SK-N-SH (cell line): Measurements from ENCODE around the gene BCAR3. TPM values are rescaled to one million over a fixed set of nuclear protein-coding genes. Genes with fewer than 3 reads are reported as not detected.

Source experiments
- CTCF ChIA-PET: fragments of 300-600, 350-600 bp; formaldehyde crosslinking; extraction: SDS; loops from one replicate; lab custom pipeline; 2021; lab: Yijun Ruan, JAX
- POLR2A ChIA-PET: fragments of 350-600 bp; sonication (Branson Sonifier 250); formaldehyde crosslinking; extraction: SDS; loops from one replicate; lab custom pipeline; 2020; ENCODE audit warnings: antibody characterized with exemption, inconsistent platforms; lab: Yijun Ruan, JAX
- DNase-seq: peaks from one replicate; pipeline ENCODE4 v3.0.0; 2012
- H2AFZ ChIP-seq: fragments of 200-600 bp; sonication (generic); 2 replicates; pipeline ENCODE4 v1.8.1; 2016; ENCODE audit warnings: antibody characterized with exemption, mild to moderate bottlenecking, low read depth
- H3F3A ChIP-seq: fragments of 200-600 bp; sonication (generic); replicated peaks from 2 replicates; pipeline ENCODE3; 2016; ENCODE audit warnings: antibody characterized with exemption, mild to moderate bottlenecking; ENCODE audit not compliant: insufficient read depth
- H3K27ac ChIP-seq, 2 experiments: fragments of 200-500 bp in 1 of 2; fragments of 200-600 bp in 1 of 2; sonication (Bioruptor generic) in 1 of 2; sonication (generic), shearing (Covaris generic) in 1 of 2; 2 replicates each; pipeline versions ENCODE4 v1.5.1 to v1.6.1; 2014 to 2016; ENCODE audit warnings: low read depth in 2 of 2, inconsistent platforms in 1 of 2, low read length in 1 of 2, mild to moderate bottlenecking in 1 of 2, mixed read lengths in 1 of 2
- H3K27me3 ChIP-seq: fragments of 200-600 bp; sonication (generic), shearing (Covaris generic); 2 replicates; pipeline ENCODE4 v1.6.1; 2016; ENCODE audit warnings: mixed run types; ENCODE audit not compliant: insufficient read depth
- H3K36me3 ChIP-seq, 2 experiments: fragments of 200-500 bp in 1 of 2; fragments of 200-600 bp in 1 of 2; sonication (Bioruptor generic) in 1 of 2; sonication (generic) in 1 of 2; replicated peaks in 1 of 2; 2 replicates each; pipeline versions ENCODE3 to v1.5.1; 2014 to 2016; ENCODE audit warnings: low read length in 1 of 2, mild to moderate bottlenecking in 1 of 2; ENCODE audit not compliant: insufficient read depth in 2 of 2, control insufficient read depth in 1 of 2
- H3K4me1 ChIP-seq, 2 experiments: fragments of 200-500 bp in 1 of 2; fragments of 200-600 bp in 1 of 2; sonication (Bioruptor generic) in 1 of 2; sonication (generic), shearing (Covaris generic) in 1 of 2; 2 replicates each; pipeline versions ENCODE4 v1.5.1 to v1.6.1; 2014 to 2016; ENCODE audit warnings: low read depth in 1 of 2, low read length in 1 of 2, mixed run types in 1 of 2; ENCODE audit not compliant: insufficient read depth in 2 of 2, control insufficient read depth in 1 of 2
- H3K4me2 ChIP-seq: fragments of 200-600 bp; sonication (generic), shearing (Covaris generic); 2 replicates; pipeline ENCODE4 v1.6.1; 2017; ENCODE audit warnings: mixed run types
- H3K4me3 ChIP-seq, 2 experiments: fragments of 200-500 bp in 1 of 2; fragments of 200-600 bp in 1 of 2; sonication (Bioruptor generic) in 1 of 2; sonication (generic), shearing (Covaris generic) in 1 of 2; 2 replicates each; pipeline versions ENCODE4 v1.5.1 to v1.8.1; 2014 to 2016; ENCODE audit warnings: low read depth in 2 of 2, inconsistent platforms in 1 of 2, low read length in 1 of 2, mild to moderate bottlenecking in 1 of 2, mixed read lengths in 1 of 2, moderate library complexity in 1 of 2
- H3K79me2 ChIP-seq: fragments of 200-600 bp; sonication (generic); 2 replicates; pipeline ENCODE4 v1.8.1; 2017; ENCODE audit warnings: mild to moderate bottlenecking; ENCODE audit not compliant: insufficient read depth
- H3K9ac ChIP-seq: fragments of 200-600 bp; sonication (generic); 2 replicates; pipeline ENCODE4 v1.6.1; 2017; ENCODE audit warnings: mixed run types
- H3K9me2 ChIP-seq: fragments of 200-600 bp; sonication (generic); 2 replicates; pipeline ENCODE4 v1.6.1; 2017; ENCODE audit warnings: mixed run types
- H3K9me3 ChIP-seq: fragments of 200-600 bp; sonication (generic); 2 replicates; pipeline ENCODE4 v1.6.1; 2017; ENCODE audit warnings: mixed run types, mild to moderate bottlenecking, moderate library complexity
- H4K20me1 ChIP-seq: fragments of 200-600 bp; sonication (generic); 2 replicates; pipeline ENCODE4 v1.6.1; 2017; ENCODE audit warnings: mild to moderate bottlenecking, mixed run types; ENCODE audit not compliant: insufficient read depth
- EZH2phosphoT487 ChIP-seq: fragments of 200-600 bp; sonication (generic); IDR thresholded peaks from 2 replicates; pipeline ENCODE4 v1.6.1; 2017; ENCODE audit warnings: low read depth, mixed run types, mild to moderate bottlenecking, antibody characterized with exemption, moderate library complexity, borderline replicate concordance
- FOXJ3 ChIP-seq: sonication (generic); formaldehyde crosslinking; IDR thresholded peaks from 2 replicates; pipeline ENCODE4 v1.5.1; 2020; ENCODE audit warnings: mild to moderate bottlenecking, missing genetic modification reagents
- FOXM1 ChIP-seq: IDR thresholded peaks from 2 replicates; pipeline ENCODE4 v1.4.0; 2012; ENCODE audit warnings: low read depth, mild to moderate bottlenecking
- GABPA ChIP-seq: IDR thresholded peaks from 2 replicates; pipeline ENCODE4 v1.4.0; 2012; ENCODE audit warnings: low read depth, mild to moderate bottlenecking
- MXI1 ChIP-seq: IDR thresholded peaks from 2 replicates; pipeline ENCODE4 v1.6.1; 2012; ENCODE audit warnings: mild to moderate bottlenecking, low read depth, low read length, improper control_type of control experiment
- NFIC ChIP-seq: IDR thresholded peaks from 2 replicates; pipeline ENCODE4 v1.4.0; 2012; ENCODE audit warnings: borderline replicate concordance
- RAD21 ChIP-seq: IDR thresholded peaks from 2 replicates; pipeline ENCODE4 v1.6.1; 2012; ENCODE audit warnings: mild to moderate bottlenecking, low read length
- TCF12 ChIP-seq: IDR thresholded peaks from 2 replicates; pipeline ENCODE4 v1.4.0; 2012
- WGBS: methylation state at CpG from one replicate; pipeline ENCODE4 v1.1.6; 2017; ENCODE audit warnings: low lambda C conversion rate; 5-methylcytosine and 5-hydroxymethylcytosine counted together
- polyA plus RNA-seq, 3 experiments: library from polyadenylated mRNA; depleted of rRNA; stranded (reverse); fragments of >200 nt; gene quantifications; 2 replicates each; pipeline ENCODE4 v1.2.3, GENCODE V29; 2012
- TF ChIP-seq, protein P1 (sequence below): fragments of 150-350 bp; IDR thresholded peaks from 2 replicates; pipeline ENCODE4 v1.6.1; 2016; ENCODE audit warnings: mild to moderate bottlenecking, low read depth, low read length
- TF ChIP-seq, protein P2 (sequence below): fragments of 150-350 bp; IDR thresholded peaks from 2 replicates; pipeline ENCODE4 v1.6.1; 2017; ENCODE audit warnings: antibody characterized with exemption, low read length, low read depth, borderline replicate concordance

BCAR3 gene
- polyA plus RNA-seq, 1 of the 3 experiments (the other 2 are of a cell fraction): 58.4 TPM

GRCh38 chr1:93587354-93587753, 94.3 kb downstream of the BCAR3 start:
- Histone ChIP-seq H4K20me1 (peaks cover 36% of the 10 kb centered on the region), H3K79me2 (peaks cover 96% of the 10 kb centered on the region), H3F3A (peaks cover 24% of the 10 kb centered on the region), H3K27ac (no peak overlapping the region), H3K4me3 (no peak overlapping the region), H2AFZ (no peak overlapping the region), H3K9me3 (no peaks in the 10 kb centered on the region), H3K9me2 (no peaks in the 10 kb centered on the region), H3K4me2 (no peak overlapping the region), H3K36me3 (peaks cover 63 to 71% of the 10 kb centered on the region in 2 experiments), H3K4me1 (peaks cover 8 to 20% of the 10 kb centered on the region in 2 experiments; a peak in 3 of 4 replicates), H3K27me3 (no peaks in the 10 kb centered on the region), H3K9ac (no peak overlapping the region)
- WGBS: 87% methylated on average over 5 of the region's 5 CpGs
- TF ChIP-seq, protein P1, sequence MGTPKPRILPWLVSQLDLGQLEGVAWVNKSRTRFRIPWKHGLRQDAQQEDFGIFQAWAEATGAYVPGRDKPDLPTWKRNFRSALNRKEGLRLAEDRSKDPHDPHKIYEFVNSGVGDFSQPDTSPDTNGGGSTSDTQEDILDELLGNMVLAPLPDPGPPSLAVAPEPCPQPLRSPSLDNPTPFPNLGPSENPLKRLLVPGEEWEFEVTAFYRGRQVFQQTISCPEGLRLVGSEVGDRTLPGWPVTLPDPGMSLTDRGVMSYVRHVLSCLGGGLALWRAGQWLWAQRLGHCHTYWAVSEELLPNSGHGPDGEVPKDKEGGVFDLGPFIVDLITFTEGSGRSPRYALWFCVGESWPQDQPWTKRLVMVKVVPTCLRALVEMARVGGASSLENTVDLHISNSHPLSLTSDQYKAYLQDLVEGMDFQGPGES: no peak
- no peak for TF ChIP-seq FOXM1
- TF ChIP-seq MXI1: no peak
- TF ChIP-seq TCF12: no peak
- TF ChIP-seq, protein P2, sequence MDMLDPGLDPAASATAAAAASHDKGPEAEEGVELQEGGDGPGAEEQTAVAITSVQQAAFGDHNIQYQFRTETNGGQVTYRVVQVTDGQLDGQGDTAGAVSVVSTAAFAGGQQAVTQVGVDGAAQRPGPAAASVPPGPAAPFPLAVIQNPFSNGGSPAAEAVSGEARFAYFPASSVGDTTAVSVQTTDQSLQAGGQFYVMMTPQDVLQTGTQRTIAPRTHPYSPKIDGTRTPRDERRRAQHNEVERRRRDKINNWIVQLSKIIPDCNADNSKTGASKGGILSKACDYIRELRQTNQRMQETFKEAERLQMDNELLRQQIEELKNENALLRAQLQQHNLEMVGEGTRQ: no peak
- TF ChIP-seq RAD21: no peak
- no peak for TF ChIP-seq NFIC
- POLR2A ChIA-PET: no interaction called here
- DNase-seq: no peak
- CTCF ChIA-PET: interaction anchor here (1.2 to 1.7 kb wide), 4 partner anchors 21 to 226 kb away, joined by 3 read pairs; no protein-coding TSS in a partner anchor

GRCh38 chr1:93585059-93585966, 96.3 kb downstream of the BCAR3 start:
- Histone ChIP-seq H4K20me1 (peaks cover 27% of the 10 kb centered on the region), H2AFZ (no peak overlapping the region), H3K36me3 (peaks cover 57 to 74% of the 10 kb centered on the region in 2 experiments), H3K9me2 (no peaks in the 10 kb centered on the region), H3K4me2 (no peak overlapping the region), H3K4me3 (no peak overlapping the region), H3K9ac (no peak overlapping the region), H3K79me2 (peaks cover 93% of the 10 kb centered on the region), H3K4me1 (peaks cover 8 to 10% of the 10 kb centered on the region in 2 experiments; a peak in 3 of 4 replicates), H3K9me3 (no peaks in the 10 kb centered on the region), H3F3A (peaks cover 42% of the 10 kb centered on the region), H3K27me3 (no peaks in the 10 kb centered on the region), H3K27ac (peak overlapping the region in 1 of 2 experiments; percentile 28; a peak in 1 of 4 replicates)
- CTCF ChIA-PET: interaction anchor here (1.7 kb wide), 1 partner anchor 34 kb away, joined by 3 read pairs; no protein-coding TSS in a partner anchor
- TF ChIP-seq FOXJ3 (CRISPR knock-in tag) (no peak), GABPA (no peak), EZH2phosphoT487 (no peak), FOXM1 (no peak)
- WGBS: 85% methylated on average over 10 of the region's 13 CpGs
- DNase-seq: no peak
- POLR2A ChIA-PET: no interaction called here
